SK-N-SH treated with all-trans-retinoic acid at 6 μM for 48 hours (cell line): ENCODE measurements around the gene ATL1.

Source experiments
- ATAC-seq: fragments of 200-7000 bp; cut with Tn5 transposase; 3 replicates; pipeline ENCODE4 v1.9.1; 2020; ENCODE audit warnings: mild to moderate bottlenecking, moderate library complexity
- ARNTL ChIP-seq: fragments of 450-650 bp; formaldehyde crosslinking; IDR thresholded peaks from 2 replicates; pipeline ENCODE4 v1.5.0; 2020; ENCODE audit warnings: low read depth, mild to moderate bottlenecking, moderate library complexity, borderline replicate concordance
- BACH2 ChIP-seq: fragments of 250-450 bp; sonication (Bioruptor Pico); IDR thresholded peaks from 2 replicates; pipeline ENCODE4 v1.9.0; 2021; ENCODE audit warnings: mild to moderate bottlenecking, borderline replicate concordance
- ESRRG ChIP-seq: fragments of 250-450 bp; sonication (Bioruptor Pico); IDR thresholded peaks from 2 replicates; pipeline ENCODE4 v1.6.1; 2021; ENCODE audit warnings: mild to moderate bottlenecking
- GLIS3 ChIP-seq: fragments of 250-450 bp; sonication (Bioruptor Pico); IDR thresholded peaks from 2 replicates; pipeline ENCODE4 v1.5.0; 2020; ENCODE audit warnings: mild to moderate bottlenecking, moderate library complexity
- ISL1 ChIP-seq: fragments of 250-450 bp; sonication (Bioruptor Pico); IDR thresholded peaks from 2 replicates; pipeline ENCODE4 v2.1.2; 2022; ENCODE audit warnings: mild to moderate bottlenecking, moderate library complexity
- OSR1 ChIP-seq: fragments of 250-450 bp; sonication (Bioruptor Pico); IDR thresholded peaks from 2 replicates; pipeline ENCODE4 v1.8.0; 2022; ENCODE audit warnings: moderate library complexity, mild to moderate bottlenecking, inconsistent platforms
- PPARA ChIP-seq: fragments of 250-450 bp; sonication (Bioruptor Pico); IDR thresholded peaks from 2 replicates; pipeline ENCODE4 v1.5.0; 2020; ENCODE audit warnings: mild to moderate bottlenecking, borderline replicate concordance
- RARB ChIP-seq: fragments of 250-450 bp; sonication (Bioruptor Pico); IDR thresholded peaks from 2 replicates; pipeline ENCODE4 v1.8.0; 2021; ENCODE audit warnings: mild to moderate bottlenecking, moderate library complexity
- SNAI2 ChIP-seq: fragments of 250-450 bp; sonication (Bioruptor Pico); IDR thresholded peaks from 2 replicates; pipeline ENCODE4 v1.5.0; 2020; ENCODE audit warnings: mild to moderate bottlenecking, moderate library complexity
- TCF4 ChIP-seq: fragments of 250-450 bp; sonication (Bioruptor Pico); IDR thresholded peaks from 2 replicates; pipeline ENCODE4 v1.8.0; 2021; ENCODE audit warnings: mild to moderate bottlenecking, moderate library complexity, borderline replicate concordance
- TOX ChIP-seq: fragments of 250-450 bp; sonication (Bioruptor Pico); IDR thresholded peaks from 2 replicates; pipeline ENCODE4 v1.8.0; 2021; ENCODE audit warnings: mild to moderate bottlenecking, moderate library complexity, borderline replicate concordance
- ZC3H10 ChIP-seq: fragments of 250-450 bp; sonication (Bioruptor Pico); IDR thresholded peaks from 2 replicates; pipeline ENCODE4 v1.5.1; 2021; ENCODE audit warnings: mild to moderate bottlenecking, moderate library complexity
- ZFP3 ChIP-seq: fragments of 250-450 bp; sonication (Bioruptor Pico); IDR thresholded peaks from 2 replicates; pipeline ENCODE4 v1.5.0; 2020; ENCODE audit warnings: mild to moderate bottlenecking, moderate library complexity
- ZFP30 ChIP-seq: fragments of 450-650 bp; formaldehyde crosslinking; IDR thresholded peaks from 2 replicates; pipeline ENCODE4 v1.5.0; 2022; ENCODE audit warnings: mild to moderate bottlenecking, moderate library complexity
- ZNF565 ChIP-seq: fragments of 450-650 bp; formaldehyde crosslinking; conservative IDR thresholded peaks from 2 replicates; pipeline ENCODE4 v1.5.0; 2020; ENCODE audit warnings: low read depth, mild to moderate bottlenecking, moderate library complexity
- ZNF70 ChIP-seq: fragments of 450-650 bp; formaldehyde crosslinking; IDR thresholded peaks from 2 replicates; pipeline ENCODE4 v1.5.0; 2020; ENCODE audit warnings: mild to moderate bottlenecking, moderate library complexity
- TF ChIP-seq, protein P1 (sequence below): fragments of 250-450 bp; sonication (Bioruptor Pico); IDR thresholded peaks from 2 replicates; pipeline ENCODE4 v1.5.1; 2021; ENCODE audit warnings: mild to moderate bottlenecking, moderate library complexity
- TF ChIP-seq, protein P2 (sequence below): fragments of 250-450 bp; sonication (Bioruptor Pico); IDR thresholded peaks from 2 replicates; pipeline ENCODE4 v1.8.0; 2020; ENCODE audit warnings: mild to moderate bottlenecking, moderate library complexity, borderline replicate concordance
- TF ChIP-seq, protein P3 (sequence below): fragments of 250-450 bp; sonication (Bioruptor Pico); IDR thresholded peaks from 2 replicates; pipeline ENCODE4 v1.5.1; 2020; ENCODE audit warnings: low read depth, mild to moderate bottlenecking, moderate library complexity
- TF ChIP-seq, protein P4 (sequence below): fragments of 250-450 bp; sonication (Bioruptor Pico); IDR thresholded peaks from 2 replicates; pipeline ENCODE4 v1.5.0; 2020; ENCODE audit warnings: mild to moderate bottlenecking, moderate library complexity
- TF ChIP-seq, protein P5 (sequence below): fragments of 250-450 bp; sonication (Bioruptor Pico); IDR thresholded peaks from 2 replicates; pipeline ENCODE4 v1.8.0; 2021; ENCODE audit warnings: low read depth, mild to moderate bottlenecking, moderate library complexity, borderline replicate concordance

Gene ATL1

DNA sequence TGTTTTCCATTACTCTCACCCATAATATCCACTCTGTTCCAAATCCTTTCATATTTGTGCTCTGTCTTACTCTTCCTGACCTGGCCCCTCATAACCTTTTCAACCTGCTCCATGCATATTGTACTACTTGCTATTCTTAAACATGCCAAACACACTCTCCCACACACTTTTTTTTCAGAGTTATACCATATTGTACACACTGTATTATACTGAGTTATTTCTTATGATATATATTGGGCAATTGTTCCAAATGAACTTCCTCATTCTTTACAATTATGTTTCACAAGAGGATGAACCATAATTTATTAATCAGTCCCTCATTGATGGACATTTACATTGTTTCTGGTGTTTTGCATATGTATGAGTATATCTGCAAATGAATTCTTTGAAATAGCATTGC is 18.5 kb downstream of the ATL1 start:
- no peak for ATAC-seq
- TF ChIP-seq ARNTL (no peak), ZNF565 (no peak), ISL1 (no peak), TCF4 (no peak)
- TF ChIP-seq, all 23 proteins: peak for 0

DNA sequence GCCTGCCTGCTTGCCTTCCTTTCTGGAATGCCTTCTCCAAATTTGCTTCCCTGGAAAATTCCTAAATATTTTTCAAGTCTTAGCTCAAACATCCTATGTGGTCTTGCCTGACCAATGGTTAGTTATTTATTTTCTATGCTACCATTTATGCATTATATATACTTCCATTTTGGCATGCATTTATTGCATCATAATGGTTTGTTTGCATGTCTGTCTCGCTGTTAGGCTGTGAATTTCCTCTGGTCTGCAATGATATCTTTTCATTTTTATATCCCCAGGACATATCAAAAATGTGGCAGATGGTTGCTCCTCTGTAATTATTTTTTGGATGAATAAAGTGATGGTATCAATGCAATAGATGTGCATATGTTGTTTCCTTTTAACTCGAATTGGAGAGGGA is 30.5 kb downstream of the ATL1 start:
- TF ChIP-seq BACH2 (CRISPR knock-in tag) = no peak
- TF ChIP-seq GLIS3 (CRISPR knock-in tag) = no peak
- TF ChIP-seq, protein P1, sequence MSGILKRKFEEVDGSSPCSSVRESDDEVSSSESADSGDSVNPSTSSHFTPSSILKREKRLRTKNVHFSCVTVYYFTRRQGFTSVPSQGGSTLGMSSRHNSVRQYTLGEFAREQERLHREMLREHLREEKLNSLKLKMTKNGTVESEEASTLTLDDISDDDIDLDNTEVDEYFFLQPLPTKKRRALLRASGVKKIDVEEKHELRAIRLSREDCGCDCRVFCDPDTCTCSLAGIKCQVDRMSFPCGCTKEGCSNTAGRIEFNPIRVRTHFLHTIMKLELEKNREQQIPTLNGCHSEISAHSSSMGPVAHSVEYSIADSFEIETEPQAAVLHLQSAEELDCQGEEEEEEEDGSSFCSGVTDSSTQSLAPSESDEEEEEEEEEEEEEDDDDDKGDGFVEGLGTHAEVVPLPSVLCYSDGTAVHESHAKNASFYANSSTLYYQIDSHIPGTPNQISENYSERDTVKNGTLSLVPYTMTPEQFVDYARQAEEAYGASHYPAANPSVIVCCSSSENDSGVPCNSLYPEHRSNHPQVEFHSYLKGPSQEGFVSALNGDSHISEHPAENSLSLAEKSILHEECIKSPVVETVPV (CRISPR knock-in tag) = no peak
- TF ChIP-seq, protein P2, sequence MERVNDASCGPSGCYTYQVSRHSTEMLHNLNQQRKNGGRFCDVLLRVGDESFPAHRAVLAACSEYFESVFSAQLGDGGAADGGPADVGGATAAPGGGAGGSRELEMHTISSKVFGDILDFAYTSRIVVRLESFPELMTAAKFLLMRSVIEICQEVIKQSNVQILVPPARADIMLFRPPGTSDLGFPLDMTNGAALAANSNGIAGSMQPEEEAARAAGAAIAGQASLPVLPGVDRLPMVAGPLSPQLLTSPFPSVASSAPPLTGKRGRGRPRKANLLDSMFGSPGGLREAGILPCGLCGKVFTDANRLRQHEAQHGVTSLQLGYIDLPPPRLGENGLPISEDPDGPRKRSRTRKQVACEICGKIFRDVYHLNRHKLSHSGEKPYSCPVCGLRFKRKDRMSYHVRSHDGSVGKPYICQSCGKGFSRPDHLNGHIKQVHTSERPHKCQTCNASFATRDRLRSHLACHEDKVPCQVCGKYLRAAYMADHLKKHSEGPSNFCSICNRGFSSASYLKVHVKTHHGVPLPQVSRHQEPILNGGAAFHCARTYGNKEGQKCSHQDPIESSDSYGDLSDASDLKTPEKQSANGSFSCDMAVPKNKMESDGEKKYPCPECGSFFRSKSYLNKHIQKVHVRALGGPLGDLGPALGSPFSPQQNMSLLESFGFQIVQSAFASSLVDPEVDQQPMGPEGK (CRISPR knock-in tag) = no peak
- no peak for TF ChIP-seq RARB (CRISPR knock-in tag)
- TF ChIP-seq, protein P3, sequence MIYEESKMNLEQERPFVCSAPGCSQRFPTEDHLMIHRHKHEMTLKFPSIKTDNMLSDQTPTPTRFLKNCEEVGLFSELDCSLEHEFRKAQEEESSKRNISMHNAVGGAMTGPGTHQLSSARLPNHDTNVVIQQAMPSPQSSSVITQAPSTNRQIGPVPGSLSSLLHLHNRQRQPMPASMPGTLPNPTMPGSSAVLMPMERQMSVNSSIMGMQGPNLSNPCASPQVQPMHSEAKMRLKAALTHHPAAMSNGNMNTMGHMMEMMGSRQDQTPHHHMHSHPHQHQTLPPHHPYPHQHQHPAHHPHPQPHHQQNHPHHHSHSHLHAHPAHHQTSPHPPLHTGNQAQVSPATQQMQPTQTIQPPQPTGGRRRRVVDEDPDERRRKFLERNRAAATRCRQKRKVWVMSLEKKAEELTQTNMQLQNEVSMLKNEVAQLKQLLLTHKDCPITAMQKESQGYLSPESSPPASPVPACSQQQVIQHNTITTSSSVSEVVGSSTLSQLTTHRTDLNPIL = no peak
- TF ChIP-seq TOX (CRISPR knock-in tag) = no peak
- no peak for TF ChIP-seq ESRRG (CRISPR knock-in tag)
- TF ChIP-seq, protein P4, sequence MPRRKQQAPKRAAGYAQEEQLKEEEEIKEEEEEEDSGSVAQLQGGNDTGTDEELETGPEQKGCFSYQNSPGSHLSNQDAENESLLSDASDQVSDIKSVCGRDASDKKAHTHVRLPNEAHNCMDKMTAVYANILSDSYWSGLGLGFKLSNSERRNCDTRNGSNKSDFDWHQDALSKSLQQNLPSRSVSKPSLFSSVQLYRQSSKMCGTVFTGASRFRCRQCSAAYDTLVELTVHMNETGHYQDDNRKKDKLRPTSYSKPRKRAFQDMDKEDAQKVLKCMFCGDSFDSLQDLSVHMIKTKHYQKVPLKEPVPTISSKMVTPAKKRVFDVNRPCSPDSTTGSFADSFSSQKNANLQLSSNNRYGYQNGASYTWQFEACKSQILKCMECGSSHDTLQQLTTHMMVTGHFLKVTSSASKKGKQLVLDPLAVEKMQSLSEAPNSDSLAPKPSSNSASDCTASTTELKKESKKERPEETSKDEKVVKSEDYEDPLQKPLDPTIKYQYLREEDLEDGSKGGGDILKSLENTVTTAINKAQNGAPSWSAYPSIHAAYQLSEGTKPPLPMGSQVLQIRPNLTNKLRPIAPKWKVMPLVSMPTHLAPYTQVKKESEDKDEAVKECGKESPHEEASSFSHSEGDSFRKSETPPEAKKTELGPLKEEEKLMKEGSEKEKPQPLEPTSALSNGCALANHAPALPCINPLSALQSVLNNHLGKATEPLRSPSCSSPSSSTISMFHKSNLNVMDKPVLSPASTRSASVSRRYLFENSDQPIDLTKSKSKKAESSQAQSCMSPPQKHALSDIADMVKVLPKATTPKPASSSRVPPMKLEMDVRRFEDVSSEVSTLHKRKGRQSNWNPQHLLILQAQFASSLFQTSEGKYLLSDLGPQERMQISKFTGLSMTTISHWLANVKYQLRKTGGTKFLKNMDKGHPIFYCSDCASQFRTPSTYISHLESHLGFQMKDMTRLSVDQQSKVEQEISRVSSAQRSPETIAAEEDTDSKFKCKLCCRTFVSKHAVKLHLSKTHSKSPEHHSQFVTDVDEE (CRISPR knock-in tag) = no peak
- no peak for TF ChIP-seq ZC3H10 (CRISPR knock-in tag)
- ATAC-seq = no peak

DNA sequence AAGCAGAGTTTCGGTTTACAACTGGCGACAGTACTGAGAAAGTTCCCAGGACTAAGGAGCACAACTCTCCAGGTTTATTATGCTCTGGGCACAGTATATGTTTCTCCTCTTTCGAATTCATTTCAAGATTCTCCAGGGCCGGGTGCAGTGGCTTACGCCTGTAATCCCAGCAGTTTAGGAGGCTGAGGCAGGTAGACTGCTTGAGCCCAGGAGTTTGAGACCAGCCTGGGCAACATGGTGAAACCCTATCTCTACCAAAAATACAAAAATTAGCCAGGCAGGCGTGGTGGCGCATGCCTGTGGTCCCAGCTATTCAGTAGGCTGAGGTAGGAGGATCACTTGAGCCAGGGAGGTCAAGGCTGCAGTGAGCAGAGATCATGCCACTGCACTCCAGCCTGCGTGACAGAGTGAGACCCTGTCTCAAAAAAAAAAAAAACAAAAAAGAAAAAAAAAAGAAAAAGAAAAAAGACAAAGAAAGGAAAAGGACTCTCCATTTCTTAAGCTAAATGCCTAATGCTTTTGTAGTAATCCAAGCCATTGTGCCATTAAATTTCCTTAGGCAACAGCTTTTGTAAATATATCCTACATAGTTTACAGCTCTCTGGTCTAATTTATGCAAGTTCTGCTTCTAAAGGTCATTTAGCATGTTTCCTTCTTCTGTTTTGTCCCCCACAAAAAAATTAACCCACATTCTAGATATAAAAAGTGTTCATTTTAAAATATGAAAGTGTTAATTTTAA is 34.8 kb downstream of the ATL1 start:
- TF ChIP-seq ZNF565 (no peak), GLIS3 (CRISPR knock-in tag) (no peak), ZNF70 (CRISPR knock-in tag) (no peak), ZC3H10 (CRISPR knock-in tag) (no peak), RARB (CRISPR knock-in tag) (no peak), PPARA (CRISPR knock-in tag) (no peak), TCF4 (no peak), SNAI2 (CRISPR knock-in tag) (no peak), ZFP30 (CRISPR knock-in tag) (no peak), ZFP3 (no peak), BACH2 (CRISPR knock-in tag) (no peak), ARNTL (no peak), OSR1 (CRISPR knock-in tag) (no peak), ISL1 (no peak)
- TF ChIP-seq, protein P2 (CRISPR knock-in tag) = no peak
- TF ChIP-seq, protein P5, sequence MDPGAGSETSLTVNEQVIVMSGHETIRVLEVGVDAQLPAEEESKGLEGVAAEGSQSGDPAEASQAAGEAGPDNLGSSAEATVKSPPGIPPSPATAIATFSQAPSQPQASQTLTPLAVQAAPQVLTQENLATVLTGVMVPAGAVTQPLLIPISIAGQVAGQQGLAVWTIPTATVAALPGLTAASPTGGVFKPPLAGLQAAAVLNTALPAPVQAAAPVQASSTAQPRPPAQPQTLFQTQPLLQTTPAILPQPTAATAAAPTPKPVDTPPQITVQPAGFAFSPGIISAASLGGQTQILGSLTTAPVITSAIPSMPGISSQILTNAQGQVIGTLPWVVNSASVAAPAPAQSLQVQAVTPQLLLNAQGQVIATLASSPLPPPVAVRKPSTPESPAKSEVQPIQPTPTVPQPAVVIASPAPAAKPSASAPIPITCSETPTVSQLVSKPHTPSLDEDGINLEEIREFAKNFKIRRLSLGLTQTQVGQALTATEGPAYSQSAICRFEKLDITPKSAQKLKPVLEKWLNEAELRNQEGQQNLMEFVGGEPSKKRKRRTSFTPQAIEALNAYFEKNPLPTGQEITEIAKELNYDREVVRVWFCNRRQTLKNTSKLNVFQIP (CRISPR knock-in tag) = no peak
- TF ChIP-seq, protein P3 = no peak
- no peak for ATAC-seq
